Activated effector memory CD4-positive, alpha-beta T cell treated with Interleukin-2 at 50 U/mL for 16 hours (primary cell): Measurements from ENCODE around the gene LATS2.
"Not testable (repeated sequence)": the region's sequence is repeated elsewhere in the genome, so short reads cannot be mapped to it uniquely, and the experiment has no call there.

Experiments used
- DNase-seq: peaks from one replicate; pipeline ENCODE4 v3.0.0-alpha.2; 2020

The LATS2 gene

GRCh38 chr13:20988909-20989655, 72.3 kb downstream of the LATS2 start:
- no peak for DNase-seq

GRCh38 chr13:20988033-20988908, 73.1 kb downstream of the LATS2 start:
- DNase-seq = no peak

- no peak for DNase-seq
These were observed 73.8 kb downstream of the LATS2 start for GRCh38 chr13:20987599-20987998.

- no peak for DNase-seq
These were observed 76.5 kb downstream of the LATS2 start for GRCh38 chr13:20984879-20985278.

- no peak for DNase-seq
These were observed 78.0 kb downstream of the LATS2 start for GRCh38 chr13:20983386-20983785.

GRCh38 chr13:20981370-20982095, 79.9 kb downstream of the LATS2 start:
- DNase-seq = no peak

- DNase-seq = no peak
These were observed 80.5 kb downstream of the LATS2 start for GRCh38 chr13:20980899-20981298.

- DNase-seq = no peak
These were observed 81.0 kb downstream of the LATS2 start for GRCh38 chr13:20980430-20980829.

GRCh38 chr13:20977394-20977793, 84.0 kb downstream of the LATS2 start:
- no peak for DNase-seq

- no peak for DNase-seq
These were observed 86.3 kb downstream of the LATS2 start for GRCh38 chr13:20974981-20975585.

GRCh38 chr13:20973886-20974425, 87.4 kb downstream of the LATS2 start:
- no peak for DNase-seq

GRCh38 chr13:20972731-20973130, 88.7 kb downstream of the LATS2 start:
- DNase-seq = no peak

GRCh38 chr13:20969182-20969581, 92.2 kb downstream of the LATS2 start:
- no peak for DNase-seq

- no peak for DNase-seq
These were observed 92.6 kb downstream of the LATS2 start for GRCh38 chr13:20968745-20969144.

- no peak for DNase-seq
These were observed 94.0 kb downstream of the LATS2 start for GRCh38 chr13:20967340-20967739.

- DNase-seq = no peak
These were observed 96.5 kb downstream of the LATS2 start for GRCh38 chr13:20964904-20965303.

GRCh38 chr13:20961663-20962062, 99.7 kb downstream of the LATS2 start:
- DNase-seq = not testable (repeated sequence)

- DNase-seq = no peak
These were observed 100.6 kb downstream of the LATS2 start for GRCh38 chr13:20960663-20961309.

- not testable (repeated sequence) for DNase-seq
These were observed 104.3 kb downstream of the LATS2 start for GRCh38 chr13:20957049-20957620.

GRCh38 chr13:20955496-20955895, 105.9 kb downstream of the LATS2 start:
- no peak for DNase-seq

GRCh38 chr13:20953245-20953931, 108.0 kb downstream of the LATS2 start:
- DNase-seq = no peak
